H1 (cell line): ENCODE data around the gene BZW2. TPM values are rescaled to one million over a fixed set of nuclear protein-coding genes. Genes with fewer than 3 reads are reported as not detected.

Source experiments
- CTCF ChIA-PET: fragments of 300-600 bp; sonication (Branson Sonifier 250); formaldehyde crosslinking; loops from one replicate; lab custom pipeline; 2021; ENCODE audit not compliant: partially characterized antibody; lab: Charles Lee
- POLR2A ChIA-PET: fragments of 300-600 bp; sonication (Branson Sonifier 250); formaldehyde crosslinking; loops from one replicate; lab custom pipeline; 2021; ENCODE audit warnings: inconsistent platforms; ENCODE audit not compliant: partially characterized antibody; lab: Charles Lee
- DNase-seq, 2 experiments: peaks; one replicate each; pipeline versions ENCODE4 v3.0.0 to v3.0.0-alpha.2; 2010 to 2022; ENCODE audit warnings: low spot score in 2 of 2, low read depth in 1 of 2, mixed read lengths in 1 of 2
- FAIRE-seq: peaks from 2 replicates; lab custom pipeline; 2011; peaks lifted over from hg19 to GRCh38; lab: Jason Lieb, UNC
- H2AFZ ChIP-seq: 2 replicates; pipeline ENCODE4 v1.8.1; 2012; ENCODE audit warnings: low read length, inconsistent platforms
- H2AK5ac ChIP-seq: 2 replicates; pipeline ENCODE4 v1.6.1; 2013; ENCODE audit warnings: low read depth, low read length
- H2BK120ac ChIP-seq: replicated peaks from 2 replicates; pipeline ENCODE3; 2013; ENCODE audit warnings: low read depth, low read length, inconsistent platforms
- H2BK12ac ChIP-seq: 2 replicates; pipeline ENCODE4 v1.6.1; 2013; ENCODE audit warnings: low read depth, low read length
- H2BK15ac ChIP-seq: 2 replicates; pipeline ENCODE4 v1.6.1; 2013; ENCODE audit warnings: low read length
- H2BK20ac ChIP-seq: 2 replicates; pipeline ENCODE4 v1.6.1; 2013; ENCODE audit warnings: low read length
- H2BK5ac ChIP-seq: 2 replicates; pipeline ENCODE4 v1.6.1; 2013; ENCODE audit warnings: low read depth, low read length
- H3K14ac ChIP-seq: 2 replicates; pipeline ENCODE4 v1.6.1; 2013; ENCODE audit warnings: inconsistent platforms; ENCODE audit not compliant: insufficient read length
- H3K18ac ChIP-seq: 2 replicates; pipeline ENCODE4 v1.6.1; 2013; ENCODE audit warnings: low read length; ENCODE audit errors: extremely low read depth
- H3K23ac ChIP-seq: 2 replicates; pipeline ENCODE4 v1.6.1; 2013; ENCODE audit warnings: inconsistent platforms; ENCODE audit not compliant: insufficient read length
- H3K23me2 ChIP-seq: 2 replicates; pipeline ENCODE4 v1.6.1; 2013; ENCODE audit warnings: low read depth, low read length
- H3K27ac ChIP-seq: 2 replicates; pipeline ENCODE4 v1.6.1; 2011; ENCODE audit warnings: low read depth, low read length, inconsistent platforms
- H3K27me3 ChIP-seq, 4 experiments: replicated peaks in 1 of 4; 1 replicate in 1 of 4; 2 replicates in 3 of 4; pipeline versions ENCODE4 v1.6.1 to v1.8.1; 2011 to 2013; ENCODE audit warnings: low read length in 3 of 4, mild to moderate bottlenecking in 3 of 4, inconsistent platforms in 2 of 4, mixed read lengths in 2 of 4, moderate library complexity in 1 of 4; ENCODE audit not compliant: control insufficient read depth in 3 of 4, insufficient read depth in 3 of 4; ENCODE audit errors: extremely low read depth in 1 of 4
- H3K36me3 ChIP-seq, 4 experiments: 2 replicates each; pipeline versions ENCODE4 v1.6.1 to v1.8.1; 2011 to 2013; ENCODE audit warnings: mild to moderate bottlenecking in 4 of 4, low read length in 3 of 4, moderate library complexity in 2 of 4, control low read depth in 1 of 4, inconsistent platforms in 1 of 4; ENCODE audit not compliant: insufficient read depth in 4 of 4, control insufficient read depth in 2 of 4
- H3K4ac ChIP-seq: replicated peaks from 2 replicates; pipeline ENCODE3; 2013; ENCODE audit warnings: low read length, low read depth, mixed read lengths, inconsistent platforms; ENCODE audit not compliant: insufficient read length
- H3K4me1 ChIP-seq, 4 experiments: replicated peaks in 1 of 4; 1 replicate in 1 of 4; 2 replicates in 3 of 4; pipeline versions ENCODE4 v1.6.1 to v1.8.1; 2011 to 2013; ENCODE audit warnings: low read length in 3 of 4, inconsistent platforms in 2 of 4, mixed read lengths in 1 of 4; ENCODE audit not compliant: insufficient read depth in 4 of 4, control insufficient read depth in 3 of 4
- H3K4me2 ChIP-seq, 2 experiments: 2 replicates each; pipeline versions ENCODE4 v1.6.1 to v1.8.1; 2011 to 2013; ENCODE audit warnings: low read depth in 2 of 2, low read length in 2 of 2, control low read depth in 1 of 2, inconsistent platforms in 1 of 2, mild to moderate bottlenecking in 1 of 2; ENCODE audit not compliant: insufficient read depth in 1 of 2
- H3K4me3 ChIP-seq, 4 experiments: fragments of 200-600, 300-600 bp in 1 of 4; sonication (generic), shearing (Covaris generic), sonication (Bioruptor Twin) in 1 of 4; 2 replicates each; pipeline versions ENCODE4 v1.5.1 to v1.8.1; 2011 to 2016; ENCODE audit warnings: low read length in 4 of 4, low read depth in 3 of 4, control low read depth in 2 of 4, inconsistent platforms in 2 of 4, mild to moderate bottlenecking in 2 of 4, mixed read lengths in 1 of 4, moderate library complexity in 1 of 4; ENCODE audit not compliant: insufficient read depth in 2 of 4; ENCODE audit errors: extremely low read depth in 1 of 4
- H3K56ac ChIP-seq: replicated peaks from 2 replicates; pipeline ENCODE3; 2013; ENCODE audit warnings: low read depth, mild to moderate bottlenecking, mixed read lengths, low read length, inconsistent platforms; ENCODE audit not compliant: insufficient read length
- H3K79me1 ChIP-seq: 2 replicates; pipeline ENCODE4 v1.6.1; 2013; ENCODE audit warnings: low read depth, low read length, control low read depth
- H3K79me2 ChIP-seq, 2 experiments: 2 replicates each; pipeline versions ENCODE4 v1.6.1 to v1.8.1; 2012 to 2013; ENCODE audit warnings: low read length in 2 of 2, mild to moderate bottlenecking in 2 of 2, inconsistent platforms in 1 of 2; ENCODE audit not compliant: insufficient read depth in 2 of 2, control insufficient read depth in 1 of 2
- H3K9ac ChIP-seq, 4 experiments: replicated peaks in 1 of 4; 1 replicate in 1 of 4; 2 replicates in 3 of 4; pipeline versions ENCODE4 v1.6.1 to v1.8.1; 2011 to 2013; ENCODE audit warnings: low read depth in 3 of 4, low read length in 3 of 4, control low read depth in 2 of 4, mild to moderate bottlenecking in 2 of 4, moderate library complexity in 2 of 4, inconsistent platforms in 1 of 4; ENCODE audit errors: extremely low read depth in 1 of 4
- H3K9me3 ChIP-seq, 2 experiments: 2 replicates each; pipeline versions ENCODE4 v1.6.1 to v1.8.1; 2012 to 2013; ENCODE audit warnings: mild to moderate bottlenecking in 2 of 2, moderate library complexity in 2 of 2, control low read depth in 1 of 2, inconsistent platforms in 1 of 2, low read depth in 1 of 2, low read length in 1 of 2, mixed read lengths in 1 of 2; ENCODE audit not compliant: insufficient read depth in 2 of 2
- H4K20me1 ChIP-seq, 2 experiments: replicated peaks in 1 of 2; 2 replicates each; pipeline versions ENCODE3 to v1.8.1; 2011 to 2013; ENCODE audit warnings: inconsistent platforms in 2 of 2, low read length in 2 of 2, mild to moderate bottlenecking in 1 of 2; ENCODE audit not compliant: insufficient read depth in 2 of 2, control insufficient read depth in 1 of 2
- H4K5ac ChIP-seq: 2 replicates; pipeline ENCODE4 v1.6.1; 2013; ENCODE audit warnings: low read length, low read depth, mixed read lengths, inconsistent platforms; ENCODE audit not compliant: insufficient read length
- H4K8ac ChIP-seq: 2 replicates; pipeline ENCODE4 v1.8.0; 2013; ENCODE audit warnings: mild to moderate bottlenecking, moderate library complexity, low read length, inconsistent platforms; ENCODE audit not compliant: insufficient read depth; ENCODE audit errors: extremely low read depth
- H4K91ac ChIP-seq: replicated peaks from 2 replicates; pipeline ENCODE3; 2013; ENCODE audit warnings: low read length, mixed read lengths, inconsistent platforms; ENCODE audit not compliant: insufficient read length
- ASH2L ChIP-seq: fragments of 200-600, 300-600 bp; sonication (generic); IDR thresholded peaks from one replicate; pipeline ENCODE4 v1.7.1; 2017; ENCODE audit warnings: low read length
- CEBPB ChIP-seq: IDR thresholded peaks from 2 replicates; pipeline ENCODE4 v1.6.1; 2012; ENCODE audit warnings: low read depth, low read length
- EZH2 ChIP-seq: fragments of 200-600 bp; sonication (generic); IDR thresholded peaks from 2 replicates; pipeline ENCODE4 v1.7.1; 2012; ENCODE audit warnings: low read depth, mild to moderate bottlenecking, moderate library complexity, low read length, inconsistent platforms; ENCODE audit not compliant: severe bottlenecking
- JUN ChIP-seq: IDR thresholded peaks from 2 replicates; pipeline ENCODE4 v1.6.1; 2011; ENCODE audit warnings: low read depth, mild to moderate bottlenecking, improper control_type of control experiment, low read length
- KDM1A ChIP-seq: fragments of 200-600, 300-600 bp; sonication (generic); IDR thresholded peaks from 2 replicates; pipeline ENCODE4 v1.7.1; 2016; ENCODE audit warnings: mild to moderate bottlenecking, low read length, borderline replicate concordance
- NRF1 ChIP-seq: IDR thresholded peaks from 2 replicates; pipeline ENCODE4 v1.6.1; 2011; ENCODE audit warnings: mild to moderate bottlenecking, low read depth, low read length, improper control_type of control experiment
- POLR2A ChIP-seq, 2 experiments: IDR thresholded peaks; 1 replicate in 1 of 2; 2 replicates in 1 of 2; pipeline ENCODE4 v1.6.1; 2011; ENCODE audit warnings: low read depth in 2 of 2, low read length in 2 of 2, mild to moderate bottlenecking in 2 of 2; ENCODE audit errors: control extremely low read depth in 1 of 2
- RNF2 ChIP-seq: fragments of 200-900, 300-1000 bp; sonication (generic); IDR thresholded peaks from 2 replicates; pipeline ENCODE4 v1.7.1; 2016; ENCODE audit warnings: borderline replicate concordance, low read depth, mild to moderate bottlenecking, antibody characterized with exemption, low read length; ENCODE audit not compliant: poor library complexity, severe bottlenecking; ENCODE audit errors: missing control alignments
- SP2 ChIP-seq: IDR thresholded peaks from 2 replicates; pipeline ENCODE4 v1.6.1; 2012; ENCODE audit warnings: mild to moderate bottlenecking, low read length, inconsistent platforms
- TAF1 ChIP-seq: IDR thresholded peaks from 2 replicates; pipeline ENCODE4 v1.6.1; 2011; ENCODE audit warnings: mild to moderate bottlenecking, low read depth, low read length
- YY1 ChIP-seq: IDR thresholded peaks from 2 replicates; pipeline ENCODE4 v1.6.1; 2011; ENCODE audit warnings: low read depth, mild to moderate bottlenecking, low read length
- WGBS, 2 experiments: shearing (Covaris generic) in 1 of 2; methylation state at CpG; one replicate each; pipeline versions ENCODE4 v1.1.6 to v1.1.7; 2013 to 2015; ENCODE audit warnings: low lambda C conversion rate in 2 of 2, mixed read lengths in 2 of 2, inconsistent platforms in 1 of 2, low coverage in 1 of 2, missing lambda C conversion rate in 1 of 2; ENCODE audit not compliant: insufficient replicate concordance in 2 of 2, insufficient coverage in 1 of 2, insufficient read length in 1 of 2; ENCODE audit errors: extremely low coverage in 1 of 2, missing lambda C conversion rate in 1 of 2; 5-methylcytosine and 5-hydroxymethylcytosine counted together
- polyA plus RNA-seq, 7 experiments: library from polyadenylated mRNA; depleted of rRNA in 3 of 7; stranded (reverse) in 5 of 7; unstranded in 2 of 7; fragments of >200 nt in 5 of 7; fragments of 200-250 nt in 2 of 7; gene quantifications; 1 replicate in 5 of 7; 2 replicates in 1 of 7; 4 replicates in 1 of 7; pipeline versions ENCODE4 v1.2.1 to v1.2.3, GENCODE V29; 2011 to 2013; ENCODE audit warnings: missing spikeins in 2 of 7, mixed read lengths in 2 of 7
- total RNA-seq: library from RNA; stranded (reverse); fragmentation: NEBNext Ultra II Directional; extraction: Animal tissue kit (Norgen Biotek cat#: 25700); gene quantifications from 2 replicates; pipeline ENCODE4 v1.2.1, GENCODE V29; 2021
- TF ChIP-seq, protein P1 (sequence below): IDR thresholded peaks from 2 replicates; pipeline ENCODE4 v1.6.1; 2012; ENCODE audit warnings: inconsistent platforms
- TF ChIP-seq, protein P2 (sequence below): IDR thresholded peaks from 2 replicates; pipeline ENCODE4 v1.6.1; 2012; ENCODE audit warnings: low read length, inconsistent platforms

Gene BZW2
- total and polyA plus RNA-seq, 2 of the 8 experiments (the other 6 are each of a cell fraction or from before 2014, with no cell fraction given): 32.3 to 103 TPM

DNA sequence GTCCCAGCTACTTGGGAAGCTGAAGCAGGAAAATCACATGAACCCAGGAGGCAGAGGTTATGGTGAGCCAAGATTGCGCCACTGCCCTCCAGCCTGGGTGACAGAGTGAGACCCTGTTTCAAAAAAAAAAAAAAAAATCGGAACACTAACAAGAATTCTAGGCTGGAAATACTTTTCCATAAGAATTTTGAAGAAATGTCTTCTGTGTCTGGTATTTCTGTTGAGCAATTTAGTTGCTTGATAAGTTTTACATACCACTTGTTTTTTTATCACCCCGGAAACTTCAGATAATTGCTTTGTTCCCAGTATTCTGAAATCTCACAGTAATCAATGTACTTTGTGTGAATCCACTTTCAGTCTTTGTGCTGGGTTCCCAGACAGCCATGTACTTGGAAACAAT is 25.8 kb downstream of the BZW2 start:
- no peak overlapping the region for H3K4me2 ChIP-seq
- H3K9me3 ChIP-seq: no peaks in the 10 kb centered on the region
- no peaks in the 10 kb centered on the region for H3K23me2 ChIP-seq
- H3K14ac ChIP-seq: no peak overlapping the region
- peaks cover 0 to 2% of the 10 kb centered on the region in 2 experiments for H4K20me1 ChIP-seq
- DNase-seq (no peak), FAIRE-seq (no peak)
- no peak overlapping the region for H2BK20ac ChIP-seq
- peaks cover 0 to 13% (median 5%) of the 10 kb centered on the region in 4 experiments; a peak in 4 of 7 replicates for H3K4me1 ChIP-seq
- H3K79me2 ChIP-seq: peaks cover 0 to 48% of the 10 kb centered on the region in 2 experiments; a peak in 2 of 4 replicates
- no peak overlapping the region for H3K18ac ChIP-seq
- ChIA-PET CTCF (interaction anchor here (1.2 kb wide), 1 partner anchor 9 kb away, joined by 3 read pairs; no protein-coding TSS in a partner anchor), POLR2A (interaction anchor here (1.3 kb wide), 1 partner anchor 25 kb away, joined by 6 read pairs; the partner anchor contains the start of genes ANKMY2 and BZW2)
- no peaks in the 10 kb centered on the region for H3K27me3 ChIP-seq
- H3K56ac ChIP-seq: no peak overlapping the region
- no peak overlapping the region for H3K4ac ChIP-seq
- H2BK12ac ChIP-seq: no peak overlapping the region
- H4K5ac ChIP-seq: no peak overlapping the region
- H2BK5ac ChIP-seq: no peak overlapping the region
- 96% methylated on average over 3 of the region's 3 CpGs; no CpG with 5 or more reads in 1 of the 2 experiments for WGBS, 2 experiments
- H2BK15ac ChIP-seq: no peak overlapping the region
- H2AFZ ChIP-seq: no peak overlapping the region
- H3K23ac ChIP-seq: no peak overlapping the region
- H3K4me3 ChIP-seq: no peak overlapping the region
- no peak overlapping the region for H3K27ac ChIP-seq
- peaks cover 0 to 24% (median 1%) of the 10 kb centered on the region in 4 experiments; a peak in 5 of 8 replicates for H3K36me3 ChIP-seq
- no peak overlapping the region for H4K91ac ChIP-seq
- no peak overlapping the region for H2AK5ac ChIP-seq
- H3K9ac ChIP-seq: no peak overlapping the region
- no peak overlapping the region for H4K8ac ChIP-seq
- H2BK120ac ChIP-seq: no peak overlapping the region
- H3K79me1 ChIP-seq: 0 out of 2 replicates have a peak, but pooled peaks cover 2% of the 10 kb centered on the region
- no peak for TF ChIP-seq NRF1
- no peak for TF ChIP-seq RNF2
- no peak for TF ChIP-seq JUN
- TF ChIP-seq ASH2L: no peak
- TF ChIP-seq KDM1A: no peak
- no peak for TF ChIP-seq TAF1
- TF ChIP-seq, protein P1, sequence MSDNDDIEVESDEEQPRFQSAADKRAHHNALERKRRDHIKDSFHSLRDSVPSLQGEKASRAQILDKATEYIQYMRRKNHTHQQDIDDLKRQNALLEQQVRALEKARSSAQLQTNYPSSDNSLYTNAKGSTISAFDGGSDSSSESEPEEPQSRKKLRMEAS: no peak
- no peak for TF ChIP-seq SP2
- TF ChIP-seq EZH2: no peak
- no peak for TF ChIP-seq YY1
- TF ChIP-seq, protein P2, sequence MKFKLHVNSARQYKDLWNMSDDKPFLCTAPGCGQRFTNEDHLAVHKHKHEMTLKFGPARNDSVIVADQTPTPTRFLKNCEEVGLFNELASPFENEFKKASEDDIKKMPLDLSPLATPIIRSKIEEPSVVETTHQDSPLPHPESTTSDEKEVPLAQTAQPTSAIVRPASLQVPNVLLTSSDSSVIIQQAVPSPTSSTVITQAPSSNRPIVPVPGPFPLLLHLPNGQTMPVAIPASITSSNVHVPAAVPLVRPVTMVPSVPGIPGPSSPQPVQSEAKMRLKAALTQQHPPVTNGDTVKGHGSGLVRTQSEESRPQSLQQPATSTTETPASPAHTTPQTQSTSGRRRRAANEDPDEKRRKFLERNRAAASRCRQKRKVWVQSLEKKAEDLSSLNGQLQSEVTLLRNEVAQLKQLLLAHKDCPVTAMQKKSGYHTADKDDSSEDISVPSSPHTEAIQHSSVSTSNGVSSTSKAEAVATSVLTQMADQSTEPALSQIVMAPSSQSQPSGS: no peak
- no peak for TF ChIP-seq CEBPB
- no peak for TF ChIP-seq POLR2A (IDR thresholded peaks at IDR 0.05; ENCODE audit: control extremely low read depth in 1 of 2, low read depth in 2 of 2, low read length in 2 of 2)
